SK-N-SH (cell line): ENCODE data around the gene VWA5B2.

Experiments used
- GATA2 ChIP-seq: sonication (generic); formaldehyde crosslinking; IDR thresholded peaks from 2 replicates; pipeline ENCODE4 v1.5.0; 2020; ENCODE audit warnings: mild to moderate bottlenecking, missing genetic modification reagents
- TAF1 ChIP-seq: IDR thresholded peaks from 2 replicates; pipeline ENCODE4 v1.6.1; 2012; ENCODE audit warnings: low read depth, mild to moderate bottlenecking, low read length, moderate library complexity, borderline replicate concordance
- TF ChIP-seq, protein P1 (sequence below): fragments of 200-600 bp; sonication (generic); IDR thresholded peaks from 2 replicates; pipeline ENCODE4 v1.6.1; 2017; ENCODE audit warnings: antibody characterized with exemption, mild to moderate bottlenecking, moderate library complexity

DNA sequence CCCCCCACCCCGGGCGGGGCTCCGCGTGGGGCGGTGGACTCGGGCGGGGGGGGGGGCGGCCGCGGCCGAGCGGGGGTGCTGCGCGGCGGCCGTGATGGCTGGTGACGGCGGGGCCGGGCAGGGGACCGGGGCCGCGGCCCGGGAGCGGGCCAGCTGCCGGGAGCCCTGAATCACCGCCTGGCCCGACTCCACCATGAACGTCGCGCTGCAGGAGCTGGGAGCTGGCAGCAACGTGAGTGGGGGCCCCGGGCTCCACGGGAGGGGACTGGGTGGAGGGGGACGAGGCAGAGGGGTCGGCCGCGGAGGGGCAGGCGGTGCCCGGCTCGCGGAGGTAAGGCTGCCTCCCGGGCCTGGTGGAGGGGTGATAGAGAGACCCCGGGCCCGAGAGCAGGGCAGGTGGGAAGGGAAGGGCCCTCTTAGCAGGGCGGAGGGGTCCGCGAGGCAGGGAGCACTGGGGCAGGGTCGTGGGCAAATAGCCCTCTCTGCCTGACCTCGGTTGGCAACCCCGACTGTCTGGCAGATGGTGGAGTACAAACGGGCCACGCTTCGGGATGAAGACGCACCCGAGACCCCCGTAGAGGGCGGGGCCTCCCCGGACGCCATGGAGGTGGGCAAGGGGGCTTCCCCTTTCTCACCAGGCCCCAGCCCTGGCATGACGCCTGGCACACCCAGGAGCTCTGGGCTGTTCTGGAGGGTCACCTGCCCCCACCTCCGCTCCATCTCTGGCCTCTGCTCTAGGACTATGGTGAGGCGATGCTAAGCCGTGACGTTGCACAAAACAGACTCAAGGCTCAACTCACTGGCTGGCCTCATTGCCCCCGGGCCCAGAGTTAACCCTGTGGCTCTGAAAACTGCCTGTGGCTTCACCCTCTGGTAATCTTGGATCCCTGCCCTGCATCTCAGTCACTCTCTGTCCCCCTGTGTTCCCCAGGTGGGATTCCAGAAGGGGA, 46.9 kb downstream of the VWA5B2 start, which contains the start of gene ECE2:
- TF ChIP-seq GATA2 (CRISPR knock-in tag) (no peak), TAF1 (no peak)
- TF ChIP-seq, protein P1, sequence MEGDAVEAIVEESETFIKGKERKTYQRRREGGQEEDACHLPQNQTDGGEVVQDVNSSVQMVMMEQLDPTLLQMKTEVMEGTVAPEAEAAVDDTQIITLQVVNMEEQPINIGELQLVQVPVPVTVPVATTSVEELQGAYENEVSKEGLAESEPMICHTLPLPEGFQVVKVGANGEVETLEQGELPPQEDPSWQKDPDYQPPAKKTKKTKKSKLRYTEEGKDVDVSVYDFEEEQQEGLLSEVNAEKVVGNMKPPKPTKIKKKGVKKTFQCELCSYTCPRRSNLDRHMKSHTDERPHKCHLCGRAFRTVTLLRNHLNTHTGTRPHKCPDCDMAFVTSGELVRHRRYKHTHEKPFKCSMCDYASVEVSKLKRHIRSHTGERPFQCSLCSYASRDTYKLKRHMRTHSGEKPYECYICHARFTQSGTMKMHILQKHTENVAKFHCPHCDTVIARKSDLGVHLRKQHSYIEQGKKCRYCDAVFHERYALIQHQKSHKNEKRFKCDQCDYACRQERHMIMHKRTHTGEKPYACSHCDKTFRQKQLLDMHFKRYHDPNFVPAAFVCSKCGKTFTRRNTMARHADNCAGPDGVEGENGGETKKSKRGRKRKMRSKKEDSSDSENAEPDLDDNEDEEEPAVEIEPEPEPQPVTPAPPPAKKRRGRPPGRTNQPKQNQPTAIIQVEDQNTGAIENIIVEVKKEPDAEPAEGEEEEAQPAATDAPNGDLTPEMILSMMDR: no peak
